ENCODE measurements around the gene IER2.
"Not testable (repeated sequence)": the region's sequence is repeated elsewhere in the genome, so short reads cannot be mapped to it uniquely, and the experiment has no call there.

The IER2 gene

GRCh38 chr19:13138171-13138915, 11.9 kb upstream of the IER2 start:
- in situ Hi-C loops (cut with MboI; ENCODE audit: low sequenced_read_pairs), result no loop called here

- in situ Hi-C loops (cut with MboI; ENCODE audit: low sequenced_read_pairs), result no loop called here
Observed at GRCh38 chr19:13138916-13139198, 11.4 kb upstream of the IER2 start.

- in situ Hi-C loops (cut with MboI; ENCODE audit: low sequenced_read_pairs), result no loop called here
Observed at GRCh38 chr19:13139633-13140311, 10.4 kb upstream of the IER2 start.

- in situ Hi-C loops (cut with MboI; ENCODE audit: low sequenced_read_pairs), result no loop called here
Observed at GRCh38 chr19:13146763-13147563, 3.2 kb upstream of the IER2 start.

- in situ Hi-C loops (cut with MboI; ENCODE audit: low sequenced_read_pairs), result not testable (repeated sequence)
Observed at GRCh38 chr19:13149173-13149627, 1.0 kb upstream of the IER2 start.

- in situ Hi-C loops (cut with MboI; ENCODE audit: low sequenced_read_pairs), result no loop called here
Observed at GRCh38 chr19:13149628-13150186, 504 bp upstream of the IER2 start.

- in situ Hi-C loops (cut with MboI; ENCODE audit: low sequenced_read_pairs), result no loop called here
Observed at GRCh38 chr19:13150931-13151604, 857 bp downstream of the IER2 start.

GRCh38 chr19:13151605-13152355, 1.6 kb downstream of the IER2 start:
- in situ Hi-C loops (cut with MboI; ENCODE audit: low sequenced_read_pairs), result no loop called here

- in situ Hi-C loops (cut with MboI; ENCODE audit: low sequenced_read_pairs), result no loop called here
Observed at GRCh38 chr19:13152356-13152973, 2.3 kb downstream of the IER2 start.

GRCh38 chr19:13152974-13153568, 2.9 kb downstream of the IER2 start:
- in situ Hi-C loops (cut with MboI; ENCODE audit: low sequenced_read_pairs), result no loop called here

- in situ Hi-C loops (cut with MboI; ENCODE audit: low sequenced_read_pairs), result no loop called here
Observed at GRCh38 chr19:13153569-13154240, 3.5 kb downstream of the IER2 start.

- in situ Hi-C loops (cut with MboI; ENCODE audit: low sequenced_read_pairs), result no loop called here
Observed at GRCh38 chr19:13154241-13154778, 4.1 kb downstream of the IER2 start.

- in situ Hi-C loops (cut with MboI; ENCODE audit: low sequenced_read_pairs), result no loop called here
Observed at GRCh38 chr19:13154911-13155471, 4.8 kb downstream of the IER2 start.

- in situ Hi-C loops (cut with MboI; ENCODE audit: low sequenced_read_pairs), result no loop called here
Observed at GRCh38 chr19:13155472-13156359, 5.5 kb downstream of the IER2 start.

- in situ Hi-C loops (cut with MboI; ENCODE audit: low sequenced_read_pairs), result no loop called here
Observed at GRCh38 chr19:13159713-13160112, 9.5 kb downstream of the IER2 start.

- in situ Hi-C loops (cut with MboI; ENCODE audit: low sequenced_read_pairs), result no loop called here
Observed at GRCh38 chr19:13160557-13160956, 10.3 kb downstream of the IER2 start.

Measured in HL-60/S4 treated with phorbol 12-myristate 13-acetate at 8.2 ng/mL for 4 days and 3 days (cell line).